HepG2 (cell line): Measurements from ENCODE around the gene BBLN. TPM values are rescaled to one million over a fixed set of nuclear protein-coding genes. Genes with fewer than 3 reads are reported as not detected.
A peak's percentile ranks its signal among the peaks of the same experiment; 100 is the strongest.

Experiments
- CENPBD1 ChIP-seq: sonication (generic); formaldehyde crosslinking; IDR thresholded peaks from 2 replicates; pipeline ENCODE4 v1.8.0; 2022; ENCODE audit warnings: missing genetic modification reagents, low read depth, mild to moderate bottlenecking, borderline replicate concordance
- DMAP1 ChIP-seq: IDR thresholded peaks from 2 replicates; pipeline ENCODE4 v1.6.1; 2016
- KAT8 ChIP-seq: IDR thresholded peaks from 2 replicates; pipeline ENCODE4 v1.6.1; 2016; ENCODE audit warnings: missing genetic modification reagents, missing compliant biosample characterization
- RXRA ChIP-seq: sonication (generic); formaldehyde crosslinking; IDR thresholded peaks from 2 replicates; pipeline ENCODE4 v1.5.1; 2020; ENCODE audit warnings: missing genetic modification reagents
- SALL1 ChIP-seq: sonication (generic); formaldehyde crosslinking; IDR thresholded peaks from 2 replicates; pipeline ENCODE4 v1.8.0; 2022; ENCODE audit warnings: mild to moderate bottlenecking, missing genetic modification reagents
- SOX13 ChIP-seq, 3 experiments: fragments of 450-650 bp in 1 of 3; sonication (generic) in 1 of 3; formaldehyde crosslinking in 1 of 3; IDR thresholded peaks in 2 of 3; conservative IDR thresholded peaks in 1 of 3; 2 replicates each; pipeline versions ENCODE4 v1.5.0 to v1.6.1; 2016 to 2020; ENCODE audit warnings: antibody characterized with exemption in 1 of 3, mild to moderate bottlenecking in 1 of 3, missing compliant biosample characterization in 1 of 3, missing genetic modification reagents in 1 of 3, moderate library complexity in 1 of 3
- SRY ChIP-seq: sonication (generic); formaldehyde crosslinking; IDR thresholded peaks from 2 replicates; pipeline ENCODE4 v1.8.0; 2022; ENCODE audit warnings: mild to moderate bottlenecking, missing genetic modification reagents
- UBTF ChIP-seq: sonication (generic); formaldehyde crosslinking; IDR thresholded peaks from 2 replicates; pipeline ENCODE4 v1.4.0; 2020; ENCODE audit warnings: mild to moderate bottlenecking, missing genetic modification reagents
- ZC3H13 ChIP-seq: sonication (generic); formaldehyde crosslinking; IDR thresholded peaks from 2 replicates; pipeline ENCODE4 v1.8.1; 2023; ENCODE audit warnings: mild to moderate bottlenecking, missing genetic modification reagents, moderate library complexity
- ZFAT ChIP-seq: sonication (generic); formaldehyde crosslinking; conservative IDR thresholded peaks from 2 replicates; pipeline ENCODE4 v1.8.1; 2023; ENCODE audit warnings: missing genetic modification reagents, inconsistent platforms
- ZSCAN29 ChIP-seq: sonication (generic); formaldehyde crosslinking; conservative IDR thresholded peaks from 2 replicates; pipeline ENCODE4 v1.4.0; 2020; ENCODE audit warnings: mild to moderate bottlenecking, missing genetic modification reagents
- polyA plus RNA-seq, 8 experiments: library from polyadenylated mRNA; depleted of rRNA in 3 of 8; stranded (reverse) in 7 of 8; unstranded in 1 of 8; fragments of >200 nt; fragmentation: Illumina TruSeq in 4 of 8; extraction: Trizol in 4 of 8; gene quantifications; 2 replicates each; pipeline versions ENCODE4 v1.2.1 to v1.2.3, GENCODE V29; 2011 to 2016; ENCODE audit warnings: low read depth in 4 of 8, missing spikeins in 1 of 8, mixed read lengths in 1 of 8; ENCODE audit not compliant: insufficient read depth in 1 of 8
- total RNA-seq, 5 experiments: library from RNA; depleted of rRNA; stranded (reverse); fragments of >200 nt; fragmentation: Illumina TruSeq; extraction: Trizol; gene quantifications; 2 replicates each; pipeline ENCODE4 v1.2.3, GENCODE V29; 2016; ENCODE audit warnings: low read depth in 1 of 5
- TF ChIP-seq, protein P1 (sequence below): sonication (generic); formaldehyde crosslinking; IDR thresholded peaks from 2 replicates; pipeline ENCODE4 v1.4.0; 2020; ENCODE audit warnings: mild to moderate bottlenecking, missing genetic modification reagents
- TF ChIP-seq, protein P2 (sequence below): sonication (generic); formaldehyde crosslinking; IDR thresholded peaks from 2 replicates; pipeline ENCODE4 v1.4.0; 2020; ENCODE audit warnings: missing genetic modification reagents, borderline replicate concordance
- TF ChIP-seq, protein P3 (sequence below): sonication (generic); formaldehyde crosslinking; IDR thresholded peaks from 2 replicates; pipeline ENCODE4 v1.4.0; 2020; ENCODE audit warnings: low read depth, mild to moderate bottlenecking, missing genetic modification reagents
- TF ChIP-seq, protein P4 (sequence below): sonication (generic); formaldehyde crosslinking; IDR thresholded peaks from 2 replicates; pipeline ENCODE4 v1.9.0; 2022; ENCODE audit warnings: missing genetic modification reagents, mild to moderate bottlenecking, borderline replicate concordance

BBLN gene
- total and polyA plus RNA-seq, 2 of the 13 experiments (the other 11 are each of a cell fraction or from before 2014, with no cell fraction given): 27.6 to 33.1 TPM

DNA sequence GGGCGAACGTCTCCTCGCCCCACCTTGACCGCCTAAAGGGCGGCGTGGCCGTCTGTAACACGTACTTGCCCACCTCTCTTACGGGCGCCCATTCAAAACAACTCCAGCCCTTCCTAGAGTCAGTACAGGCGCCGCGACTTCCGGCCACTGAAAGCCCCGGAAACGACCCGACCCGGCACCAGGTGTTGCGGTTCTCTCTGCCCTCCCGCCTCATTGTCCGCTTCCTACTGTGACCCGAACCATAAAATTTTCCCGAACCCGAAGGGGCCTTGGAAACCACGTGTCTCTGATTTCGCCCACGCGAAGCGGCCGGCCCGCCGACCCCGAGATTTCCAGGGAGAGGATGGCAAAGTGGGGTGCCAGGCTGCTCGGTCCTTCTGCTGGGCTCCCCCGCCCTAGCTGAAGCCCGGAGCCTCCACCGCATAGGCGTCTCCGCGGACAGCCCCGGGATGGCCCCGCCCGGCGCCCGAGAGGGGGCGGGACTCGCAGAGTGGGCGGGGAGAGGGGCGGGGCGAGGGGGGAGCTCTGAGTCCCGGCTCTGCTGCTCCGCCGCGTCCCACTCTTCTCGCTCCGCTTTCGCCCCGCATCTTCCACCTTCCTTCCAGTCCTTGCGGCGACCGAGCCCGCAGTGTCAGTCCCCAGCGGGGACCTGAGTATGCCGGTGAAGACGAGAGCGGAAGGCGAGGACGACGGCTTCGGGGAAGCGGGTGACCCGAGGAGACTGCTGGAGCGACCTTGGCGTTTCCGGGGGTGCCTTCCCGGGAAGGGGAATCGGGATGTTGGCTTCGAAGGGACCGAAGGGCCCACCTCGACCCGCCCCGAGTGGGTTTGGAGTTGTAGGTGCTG, 31.9 kb upstream of the BBLN start (continued):
- TF ChIP-seq UBTF (CRISPR knock-in tag) (no peak; the same call in 1 of the 2 replicates), RXRA (CRISPR knock-in tag) (peak; percentile 39; the same call in 1 of the 2 replicates), SALL1 (CRISPR knock-in tag) (peak; percentile 60), ZC3H13 (CRISPR knock-in tag) (peak; percentile 53; the same call in 1 of the 2 replicates), KAT8 (CRISPR knock-in tag) (peak; percentile 67), ZFAT (CRISPR knock-in tag) (no peak), ZSCAN29 (peak; percentile 29; the same call in 1 of the 2 replicates), DMAP1 (CRISPR knock-in tag) (peak; percentile 75; the same call in 1 of the 2 replicates), CENPBD1 (CRISPR knock-in tag) (no peak; the same call in 1 of the 2 replicates), SRY (CRISPR knock-in tag) (peak; percentile 27; the same call in 1 of the 2 replicates), SOX13 (IDR thresholded peaks at IDR 0.05) (no peak), SOX13 (CRISPR knock-in tag; conservative IDR thresholded peaks at IDR 0.05 in 1 of 2, IDR thresholded peaks at IDR 0.05 in 1 of 2) (0 out of 4 replicates have a peak, but pooled peaks of 1 of the 2 experiments have one; percentile 8)
- TF ChIP-seq, protein P1, sequence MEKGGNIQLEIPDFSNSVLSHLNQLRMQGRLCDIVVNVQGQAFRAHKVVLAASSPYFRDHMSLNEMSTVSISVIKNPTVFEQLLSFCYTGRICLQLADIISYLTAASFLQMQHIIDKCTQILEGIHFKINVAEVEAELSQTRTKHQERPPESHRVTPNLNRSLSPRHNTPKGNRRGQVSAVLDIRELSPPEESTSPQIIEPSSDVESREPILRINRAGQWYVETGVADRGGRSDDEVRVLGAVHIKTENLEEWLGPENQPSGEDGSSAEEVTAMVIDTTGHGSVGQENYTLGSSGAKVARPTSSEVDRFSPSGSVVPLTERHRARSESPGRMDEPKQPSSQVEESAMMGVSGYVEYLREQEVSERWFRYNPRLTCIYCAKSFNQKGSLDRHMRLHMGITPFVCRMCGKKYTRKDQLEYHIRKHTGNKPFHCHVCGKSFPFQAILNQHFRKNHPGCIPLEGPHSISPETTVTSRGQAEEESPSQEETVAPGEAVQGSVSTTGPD (CRISPR knock-in tag): no peak
- TF ChIP-seq, protein P2, sequence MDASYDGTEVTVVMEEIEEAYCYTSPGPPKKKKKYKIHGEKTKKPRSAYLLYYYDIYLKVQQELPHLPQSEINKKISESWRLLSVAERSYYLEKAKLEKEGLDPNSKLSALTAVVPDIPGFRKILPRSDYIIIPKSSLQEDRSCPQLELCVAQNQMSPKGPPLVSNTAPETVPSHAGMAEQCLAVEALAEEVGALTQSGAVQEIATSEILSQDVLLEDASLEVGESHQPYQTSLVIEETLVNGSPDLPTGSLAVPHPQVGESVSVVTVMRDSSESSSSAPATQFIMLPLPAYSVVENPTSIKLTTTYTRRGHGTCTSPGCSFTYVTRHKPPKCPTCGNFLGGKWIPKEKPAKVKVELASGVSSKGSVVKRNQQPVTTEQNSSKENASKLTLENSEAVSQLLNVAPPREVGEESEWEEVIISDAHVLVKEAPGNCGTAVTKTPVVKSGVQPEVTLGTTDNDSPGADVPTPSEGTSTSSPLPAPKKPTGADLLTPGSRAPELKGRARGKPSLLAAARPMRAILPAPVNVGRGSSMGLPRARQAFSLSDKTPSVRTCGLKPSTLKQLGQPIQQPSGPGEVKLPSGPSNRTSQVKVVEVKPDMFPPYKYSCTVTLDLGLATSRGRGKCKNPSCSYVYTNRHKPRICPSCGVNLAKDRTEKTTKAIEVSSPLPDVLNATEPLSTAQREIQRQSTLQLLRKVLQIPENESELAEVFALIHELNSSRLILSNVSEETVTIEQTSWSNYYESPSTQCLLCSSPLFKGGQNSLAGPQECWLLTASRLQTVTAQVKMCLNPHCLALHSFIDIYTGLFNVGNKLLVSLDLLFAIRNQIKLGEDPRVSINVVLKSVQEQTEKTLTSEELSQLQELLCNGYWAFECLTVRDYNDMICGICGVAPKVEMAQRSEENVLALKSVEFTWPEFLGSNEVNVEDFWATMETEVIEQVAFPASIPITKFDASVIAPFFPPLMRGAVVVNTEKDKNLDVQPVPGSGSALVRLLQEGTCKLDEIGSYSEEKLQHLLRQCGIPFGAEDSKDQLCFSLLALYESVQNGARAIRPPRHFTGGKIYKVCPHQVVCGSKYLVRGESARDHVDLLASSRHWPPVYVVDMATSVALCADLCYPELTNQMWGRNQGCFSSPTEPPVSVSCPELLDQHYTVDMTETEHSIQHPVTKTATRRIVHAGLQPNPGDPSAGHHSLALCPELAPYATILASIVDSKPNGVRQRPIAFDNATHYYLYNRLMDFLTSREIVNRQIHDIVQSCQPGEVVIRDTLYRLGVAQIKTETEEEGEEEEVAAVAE (CRISPR knock-in tag): 0 out of 2 replicates have a peak, but pooled peaks have one; percentile 18
- TF ChIP-seq, protein P3, sequence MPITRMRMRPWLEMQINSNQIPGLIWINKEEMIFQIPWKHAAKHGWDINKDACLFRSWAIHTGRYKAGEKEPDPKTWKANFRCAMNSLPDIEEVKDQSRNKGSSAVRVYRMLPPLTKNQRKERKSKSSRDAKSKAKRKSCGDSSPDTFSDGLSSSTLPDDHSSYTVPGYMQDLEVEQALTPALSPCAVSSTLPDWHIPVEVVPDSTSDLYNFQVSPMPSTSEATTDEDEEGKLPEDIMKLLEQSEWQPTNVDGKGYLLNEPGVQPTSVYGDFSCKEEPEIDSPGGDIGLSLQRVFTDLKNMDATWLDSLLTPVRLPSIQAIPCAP (CRISPR knock-in tag): no peak
- TF ChIP-seq, protein P4, sequence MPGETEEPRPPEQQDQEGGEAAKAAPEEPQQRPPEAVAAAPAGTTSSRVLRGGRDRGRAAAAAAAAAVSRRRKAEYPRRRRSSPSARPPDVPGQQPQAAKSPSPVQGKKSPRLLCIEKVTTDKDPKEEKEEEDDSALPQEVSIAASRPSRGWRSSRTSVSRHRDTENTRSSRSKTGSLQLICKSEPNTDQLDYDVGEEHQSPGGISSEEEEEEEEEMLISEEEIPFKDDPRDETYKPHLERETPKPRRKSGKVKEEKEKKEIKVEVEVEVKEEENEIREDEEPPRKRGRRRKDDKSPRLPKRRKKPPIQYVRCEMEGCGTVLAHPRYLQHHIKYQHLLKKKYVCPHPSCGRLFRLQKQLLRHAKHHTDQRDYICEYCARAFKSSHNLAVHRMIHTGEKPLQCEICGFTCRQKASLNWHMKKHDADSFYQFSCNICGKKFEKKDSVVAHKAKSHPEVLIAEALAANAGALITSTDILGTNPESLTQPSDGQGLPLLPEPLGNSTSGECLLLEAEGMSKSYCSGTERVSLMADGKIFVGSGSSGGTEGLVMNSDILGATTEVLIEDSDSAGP (CRISPR knock-in tag): peak; percentile 99
